NT2/D1 (cell line): ENCODE data around the gene CCDC93.

Experiments used
- YY1 ChIP-seq: IDR thresholded peaks from 2 replicates; pipeline ENCODE4 v1.6.1; 2011; ENCODE audit not compliant: insufficient read length, insufficient read depth
- ZNF274 ChIP-seq: IDR thresholded peaks from 2 replicates; pipeline ENCODE4 v1.6.1; 2011; ENCODE audit warnings: mild to moderate bottlenecking, low read depth, low read length

GRCh38 chr2:118045286-118045685, 31.4 kb upstream of the CCDC93 start:
- TF ChIP-seq ZNF274: no peak
- TF ChIP-seq YY1: no peak
